Ascending aorta (tissue), 2 donors: Measurements from ENCODE around the gene SNX8. TPM values are rescaled to one million over a fixed set of nuclear protein-coding genes. Genes with fewer than 3 reads are reported as not detected.

Experiments
- DNase-seq, 2 donors: peaks; one replicate each; pipeline ENCODE4 v3.0.0-alpha.2; 2019; ENCODE audit warnings: low spot score in 2 of 2
- H3K27ac ChIP-seq, 2 donors: fragments of 200-600 bp; sonication (generic); one replicate each; pipeline ENCODE4 v1.5.1; 2016 to 2017; ENCODE audit warnings: mild to moderate bottlenecking in 1 of 2
- H3K27me3 ChIP-seq: fragments of 200-600 bp; sonication (generic); one replicate; pipeline ENCODE4 v1.5.1; 2017
- H3K36me3 ChIP-seq, 2 donors: fragments of 200-600 bp; sonication (generic); one replicate each; pipeline ENCODE4 v1.5.1; 2016
- H3K4me1 ChIP-seq, 2 donors: fragments of 200-600 bp; sonication (generic); one replicate each; pipeline ENCODE4 v1.5.1; 2016 to 2017; ENCODE audit warnings: mild to moderate bottlenecking in 1 of 2
- H3K4me3 ChIP-seq, 2 donors: fragments of 200-600 bp; sonication (generic); one replicate each; pipeline ENCODE4 v1.5.1; 2016 to 2017; ENCODE audit warnings: mild to moderate bottlenecking in 1 of 2
- H3K9me3 ChIP-seq, 2 donors: fragments of 200-600 bp; sonication (generic); one replicate each; pipeline ENCODE4 v1.5.1; 2016
- CTCF ChIP-seq, 3 experiments: fragments of 200-600 bp in 2 of 3; fragments of 450-650 bp in 1 of 3; sonication (generic) in 2 of 3; IDR thresholded peaks; one replicate each; pipeline ENCODE4 v1.5.1; 2016 to 2019; ENCODE audit warnings: antibody characterized with exemption in 3 of 3, mild to moderate bottlenecking in 1 of 3, moderate library complexity in 1 of 3
- intact Hi-C: fragments of 100-400 bp; cut with DNase I; formaldehyde crosslinking; loops from one replicate; pipeline ENCODE4 v1.15.1; 2023
- total RNA-seq: library from RNA; depleted of rRNA; stranded (reverse); fragments of >200 nt; gene quantifications from one replicate; pipeline ENCODE4 v1.1.0, GENCODE V29; 2016

The SNX8 gene
- total RNA-seq, 1 donor from 2014 or later = 12.2 TPM

- no peaks in the 10 kb centered on the region for H3K4me1 ChIP-seq
- no peaks in the 10 kb centered on the region for H3K9me3 ChIP-seq
- H3K27me3 ChIP-seq = no peaks in the 10 kb centered on the region
- intact Hi-C loops = no loop called here
- no peak overlapping the region for H3K27ac ChIP-seq
- no peak for DNase-seq
- H3K4me3 ChIP-seq = no peak overlapping the region
- TF ChIP-seq CTCF (IDR thresholded peaks at IDR 0.05) = no peak
- peaks cover 12 to 23% of the 10 kb centered on the region in 2 donors for H3K36me3 ChIP-seq
These were observed 57.1 kb downstream of the SNX8 start for GRCh38 chr7:2257046-2257551.

GRCh38 chr7:2256306-2257045 lies 57.8 kb downstream of the SNX8 start:
- no peak overlapping the region for H3K27ac ChIP-seq
- intact Hi-C loops = no loop called here
- no peak for DNase-seq
- no peaks in the 10 kb centered on the region for H3K4me1 ChIP-seq
- TF ChIP-seq CTCF (IDR thresholded peaks at IDR 0.05) = no peak
- H3K36me3 ChIP-seq = peaks cover 12 to 23% of the 10 kb centered on the region in 2 donors
- H3K9me3 ChIP-seq = no peaks in the 10 kb centered on the region
- H3K4me3 ChIP-seq = no peak overlapping the region
- H3K27me3 ChIP-seq = no peaks in the 10 kb centered on the region

- Histone ChIP-seq H3K4me3 (no peak overlapping the region), H3K27me3 (no peaks in the 10 kb centered on the region), H3K4me1 (no peaks in the 10 kb centered on the region), H3K27ac (no peak overlapping the region), H3K9me3 (no peaks in the 10 kb centered on the region), H3K36me3 (peaks cover 12 to 23% of the 10 kb centered on the region in 2 donors)
- DNase-seq = no peak
- TF ChIP-seq CTCF (IDR thresholded peaks at IDR 0.05) = no peak
- intact Hi-C loops = no loop called here
These were observed 58.8 kb downstream of the SNX8 start for GRCh38 chr7:2255145-2256139.

GRCh38 chr7:2254429-2255144 lies 59.7 kb downstream of the SNX8 start:
- no peak overlapping the region for H3K27ac ChIP-seq
- no peak for TF ChIP-seq CTCF (IDR thresholded peaks at IDR 0.05)
- H3K9me3 ChIP-seq = no peaks in the 10 kb centered on the region
- no peaks in the 10 kb centered on the region for H3K4me1 ChIP-seq
- H3K36me3 ChIP-seq = peaks cover 12 to 23% of the 10 kb centered on the region in 2 donors
- no peak for DNase-seq
- intact Hi-C loops = no loop called here
- H3K4me3 ChIP-seq = no peak overlapping the region
- no peaks in the 10 kb centered on the region for H3K27me3 ChIP-seq

GRCh38 chr7:2253525-2254244 lies 60.6 kb downstream of the SNX8 start:
- H3K27me3 ChIP-seq = no peaks in the 10 kb centered on the region
- no peak for TF ChIP-seq CTCF (IDR thresholded peaks at IDR 0.05)
- no peaks in the 10 kb centered on the region for H3K9me3 ChIP-seq
- intact Hi-C loops = no loop called here
- H3K27ac ChIP-seq = no peak overlapping the region
- no peak for DNase-seq
- H3K36me3 ChIP-seq = peaks cover 12 to 23% of the 10 kb centered on the region in 2 donors
- no peak overlapping the region for H3K4me3 ChIP-seq
- no peaks in the 10 kb centered on the region for H3K4me1 ChIP-seq
